ENCODE data around the gene THG1L.

THG1L gene

GRCh38 chr5:157750320-157750719, 19.1 kb downstream of the THG1L start:
- no peak for DNase-seq

- no peak for DNase-seq
Observed at GRCh38 chr5:157756122-157756521, 24.9 kb downstream of the THG1L start.

- DNase-seq: no peak
Observed at GRCh38 chr5:157758706-157759105, 27.5 kb downstream of the THG1L start.

- DNase-seq: peak in 8 of 56 donors; percentile 4 to 33 (median 16)
Observed at GRCh38 chr5:157761690-157762621, 30.7 kb downstream of the THG1L start.

- no peak for DNase-seq
Observed at GRCh38 chr5:157764531-157764930, 33.3 kb downstream of the THG1L start.

- DNase-seq: no peak
Observed at GRCh38 chr5:157766442-157766841, 35.2 kb downstream of the THG1L start.

GRCh38 chr5:157766902-157767301, 35.7 kb downstream of the THG1L start:
- no peak for DNase-seq

- no peak for DNase-seq
Observed at GRCh38 chr5:157767689-157768088, 36.5 kb downstream of the THG1L start.

- DNase-seq: no peak
Observed at GRCh38 chr5:157770665-157771064, 39.4 kb downstream of the THG1L start.

GRCh38 chr5:157772127-157772526, 40.9 kb downstream of the THG1L start:
- no peak for DNase-seq

- DNase-seq: no peak
Observed at GRCh38 chr5:157778121-157778805, 47.0 kb downstream of the THG1L start.

- DNase-seq: no peak
Observed at GRCh38 chr5:157779221-157779620, 48.0 kb downstream of the THG1L start.

- DNase-seq: no peak
Observed at GRCh38 chr5:157785801-157786200, 54.6 kb downstream of the THG1L start.
